HepG2 (cell line): ENCODE measurements around the gene E2F1. TPM values are rescaled to one million over a fixed set of nuclear protein-coding genes. Genes with fewer than 3 reads are reported as not detected.

Experiments
- ARNTL ChIP-seq: sonication (generic); formaldehyde crosslinking; IDR thresholded peaks from 2 replicates; pipeline ENCODE4 v1.4.0; 2020; ENCODE audit warnings: mild to moderate bottlenecking, missing genetic modification reagents
- BORCS8-MEF2B ChIP-seq: sonication (generic); formaldehyde crosslinking; IDR thresholded peaks from 2 replicates; pipeline ENCODE4 v1.8.0; 2022; ENCODE audit warnings: mild to moderate bottlenecking, missing genetic modification reagents
- CHD4 ChIP-seq: fragments of 200-600 bp; sonication (generic); IDR thresholded peaks from 2 replicates; pipeline ENCODE4 v1.7.0; 2017; ENCODE audit warnings: mild to moderate bottlenecking, low read length, borderline replicate concordance
- HNF1A ChIP-seq, 2 experiments: sonication (generic) in 1 of 2; formaldehyde crosslinking in 1 of 2; IDR thresholded peaks; 2 replicates each; pipeline versions ENCODE4 v1.4.0 to v1.6.1; 2016 to 2020; ENCODE audit warnings: borderline replicate concordance in 1 of 2, low read depth in 1 of 2, mild to moderate bottlenecking in 1 of 2, missing genetic modification reagents in 1 of 2
- KLF11 ChIP-seq: IDR thresholded peaks from 2 replicates; pipeline ENCODE4 v1.6.1; 2016; ENCODE audit warnings: missing compliant biosample characterization
- MAX ChIP-seq: IDR thresholded peaks from 2 replicates; pipeline ENCODE4 v1.6.1; 2012; ENCODE audit warnings: inconsistent platforms
- MED13 ChIP-seq: sonication (generic); formaldehyde crosslinking; IDR thresholded peaks from 2 replicates; pipeline ENCODE4 v1.5.0; 2020; ENCODE audit warnings: missing genetic modification reagents
- MEIS2 ChIP-seq: sonication (generic); formaldehyde crosslinking; IDR thresholded peaks from 2 replicates; pipeline ENCODE4 v1.9.0; 2021; ENCODE audit warnings: mild to moderate bottlenecking, missing genetic modification reagents
- NR2F6 ChIP-seq, 2 experiments: IDR thresholded peaks; 2 replicates each; pipeline ENCODE4 v1.6.1; 2016; ENCODE audit warnings: antibody characterized with exemption in 1 of 2, mild to moderate bottlenecking in 1 of 2
- REPIN1 ChIP-seq: sonication (generic); formaldehyde crosslinking; IDR thresholded peaks from 2 replicates; pipeline ENCODE4 v1.8.0; 2022; ENCODE audit warnings: missing genetic modification reagents, low read depth, mild to moderate bottlenecking, borderline replicate concordance
- TAF1 ChIP-seq: sonication (generic); formaldehyde crosslinking; IDR thresholded peaks from 2 replicates; pipeline ENCODE4 v1.4.0; 2020; ENCODE audit warnings: missing genetic modification reagents
- ZBTB37 ChIP-seq: sonication (generic); formaldehyde crosslinking; IDR thresholded peaks from 2 replicates; pipeline ENCODE4 v1.4.0; 2020; ENCODE audit warnings: mild to moderate bottlenecking, missing genetic modification reagents
- ZBTB8A ChIP-seq: sonication (generic); formaldehyde crosslinking; IDR thresholded peaks from 2 replicates; pipeline ENCODE4 v1.4.0; 2020; ENCODE audit warnings: mild to moderate bottlenecking, low read depth, missing genetic modification reagents, borderline replicate concordance
- ZNF256 ChIP-seq: sonication (generic); formaldehyde crosslinking; conservative IDR thresholded peaks from 2 replicates; pipeline ENCODE4 v1.4.0; 2020; ENCODE audit warnings: missing genetic modification reagents
- ZNF577 ChIP-seq: sonication (generic); formaldehyde crosslinking; IDR thresholded peaks from 2 replicates; pipeline ENCODE4 v1.4.0; 2020; ENCODE audit warnings: mild to moderate bottlenecking, low read depth, missing genetic modification reagents, borderline replicate concordance
- ZNF605 ChIP-seq: sonication (generic); formaldehyde crosslinking; IDR thresholded peaks from 2 replicates; pipeline ENCODE4 v1.8.0; 2022; ENCODE audit warnings: mild to moderate bottlenecking, missing genetic modification reagents
- ZNF629 ChIP-seq: sonication (generic); formaldehyde crosslinking; conservative IDR thresholded peaks from 2 replicates; pipeline ENCODE4 v1.5.0; 2020; ENCODE audit warnings: missing genetic modification reagents
- ZNF772 ChIP-seq: sonication (generic); formaldehyde crosslinking; IDR thresholded peaks from 2 replicates; pipeline ENCODE4 v1.5.0; 2020; ENCODE audit warnings: mild to moderate bottlenecking, missing genetic modification reagents
- ZNF839 ChIP-seq: sonication (generic); formaldehyde crosslinking; IDR thresholded peaks from 2 replicates; pipeline ENCODE4 v1.4.0; 2020; ENCODE audit warnings: missing genetic modification reagents, mild to moderate bottlenecking, borderline replicate concordance
- polyA plus RNA-seq, 8 experiments: library from polyadenylated mRNA; depleted of rRNA in 3 of 8; stranded (reverse) in 7 of 8; unstranded in 1 of 8; fragments of >200 nt; fragmentation: Illumina TruSeq in 4 of 8; extraction: Trizol in 4 of 8; gene quantifications; 2 replicates each; pipeline versions ENCODE4 v1.2.1 to v1.2.3, GENCODE V29; 2011 to 2016; ENCODE audit warnings: low read depth in 4 of 8, missing spikeins in 1 of 8, mixed read lengths in 1 of 8; ENCODE audit not compliant: insufficient read depth in 1 of 8
- total RNA-seq, 5 experiments: library from RNA; depleted of rRNA; stranded (reverse); fragments of >200 nt; fragmentation: Illumina TruSeq; extraction: Trizol; gene quantifications; 2 replicates each; pipeline ENCODE4 v1.2.3, GENCODE V29; 2016; ENCODE audit warnings: low read depth in 1 of 5

The E2F1 gene
- total and polyA plus RNA-seq, 2 of the 13 experiments (the other 11 are each of a cell fraction or from before 2014, with no cell fraction given) = 25.5 to 39.4 TPM

- TF ChIP-seq KLF11 (CRISPR knock-in tag) = no peak
- no peak for TF ChIP-seq MEIS2 (CRISPR knock-in tag)
- 0 out of 2 replicates have a peak, but pooled peaks have one; percentile 32 for TF ChIP-seq ZNF772 (CRISPR knock-in tag)
- no peak for TF ChIP-seq TAF1 (CRISPR knock-in tag)
- no peak for TF ChIP-seq ZNF577
- no peak for TF ChIP-seq ZNF839 (CRISPR knock-in tag)
- TF ChIP-seq ZNF605 (CRISPR knock-in tag) = 0 out of 2 replicates have a peak, but pooled peaks have one; percentile 25
- TF ChIP-seq ARNTL (CRISPR knock-in tag) = peak; percentile 41; the same call in 1 of the 2 replicates
- no peak for TF ChIP-seq ZNF256 (CRISPR knock-in tag)
- TF ChIP-seq HNF1A (IDR thresholded peaks at IDR 0.05; ENCODE audit: low read depth) = no peak
- TF ChIP-seq HNF1A (CRISPR knock-in tag; IDR thresholded peaks at IDR 0.05; ENCODE audit: borderline replicate concordance) = no peak
- peak; percentile 98 for TF ChIP-seq ZNF629
- TF ChIP-seq REPIN1 (CRISPR knock-in tag) = peak; percentile 45; the same call in 1 of the 2 replicates
- TF ChIP-seq BORCS8-MEF2B = peak; percentile 62; the same call in 1 of the 2 replicates
- no peak for TF ChIP-seq ZBTB8A (CRISPR knock-in tag)
- TF ChIP-seq NR2F6 (IDR thresholded peaks at IDR 0.05) = 0 out of 2 replicates have a peak, but pooled peaks have one; percentile 29
- TF ChIP-seq NR2F6 (CRISPR knock-in tag; IDR thresholded peaks at IDR 0.05) = no peak
- TF ChIP-seq CHD4 = peak; percentile 94
- no peak for TF ChIP-seq MED13 (CRISPR knock-in tag)
- TF ChIP-seq MAX = peak; percentile 35
- TF ChIP-seq ZBTB37 (CRISPR knock-in tag) = no peak
Measured at GRCh38 chr20:33719277-33719988, 33.2 kb upstream of the E2F1 start (continued).
